Neutrophil (primary cell): ENCODE results near the gene PLXNA2.

Source experiments
- H3K27ac ChIP-seq: fragments of 200-600 bp; sonication (generic); 2 replicates; pipeline ENCODE4 v1.5.1; 2016; ENCODE audit warnings: mild to moderate bottlenecking, moderate library complexity
- H3K27me3 ChIP-seq: fragments of 200-600 bp; sonication (generic); 2 replicates; pipeline ENCODE4 v1.6.0; 2016; ENCODE audit warnings: mild to moderate bottlenecking
- H3K36me3 ChIP-seq: fragments of 200-600 bp; sonication (generic); 2 replicates; pipeline ENCODE4 v1.5.1; 2017
- H3K4me1 ChIP-seq, 2 experiments: fragments of 200-600 bp in 1 of 2; sonication (generic) in 1 of 2; 1 replicate in 1 of 2; 2 replicates in 1 of 2; pipeline versions ENCODE4 v1.5.1 to v1.6.1; 2013 to 2016; ENCODE audit warnings: low read depth in 1 of 2, low read length in 1 of 2, mild to moderate bottlenecking in 1 of 2, moderate library complexity in 1 of 2; ENCODE audit not compliant: control insufficient read depth in 1 of 2, insufficient read depth in 1 of 2
- H3K4me3 ChIP-seq, 2 experiments: fragments of 200-600 bp in 1 of 2; sonication (generic) in 1 of 2; 1 replicate in 1 of 2; 2 replicates in 1 of 2; pipeline ENCODE4 v1.5.1; 2013 to 2016; ENCODE audit warnings: low read depth in 1 of 2, low read length in 1 of 2, mild to moderate bottlenecking in 1 of 2, moderate library complexity in 1 of 2
- H3K9me3 ChIP-seq: fragments of 200-600 bp; sonication (generic); 2 replicates; pipeline ENCODE4 v1.5.1; 2016
- CTCF ChIP-seq: fragments of 200-600 bp; sonication (generic); IDR thresholded peaks from 2 replicates; pipeline ENCODE4 v1.5.1; 2016; ENCODE audit warnings: antibody characterized with exemption

The PLXNA2 gene

GRCh38 chr1:208215393-208215792 is 28.8 kb downstream of the PLXNA2 start:
- TF ChIP-seq CTCF: no peak
- no peak overlapping the region for H3K27ac ChIP-seq
- H3K27me3 ChIP-seq: peaks cover 39% of the 10 kb centered on the region
- H3K4me1 ChIP-seq: no peaks in the 10 kb centered on the region
- H3K36me3 ChIP-seq: no peaks in the 10 kb centered on the region
- H3K9me3 ChIP-seq: no peaks in the 10 kb centered on the region
- no peak overlapping the region for H3K4me3 ChIP-seq

GRCh38 chr1:208213786-208214185 is 30.4 kb downstream of the PLXNA2 start:
- Histone ChIP-seq H3K4me3 (no peak overlapping the region), H3K27me3 (peaks cover 23% of the 10 kb centered on the region), H3K9me3 (no peaks in the 10 kb centered on the region), H3K27ac (no peak overlapping the region), H3K4me1 (no peaks in the 10 kb centered on the region), H3K36me3 (no peaks in the 10 kb centered on the region)
- no peak for TF ChIP-seq CTCF

GRCh38 chr1:208212893-208213292 is 31.3 kb downstream of the PLXNA2 start:
- peaks cover 23% of the 10 kb centered on the region for H3K27me3 ChIP-seq
- no peak overlapping the region for H3K4me3 ChIP-seq
- TF ChIP-seq CTCF: no peak
- H3K4me1 ChIP-seq: no peaks in the 10 kb centered on the region
- no peak overlapping the region for H3K27ac ChIP-seq
- H3K36me3 ChIP-seq: no peaks in the 10 kb centered on the region
- H3K9me3 ChIP-seq: no peaks in the 10 kb centered on the region

- no peaks in the 10 kb centered on the region for H3K4me1 ChIP-seq
- no peak overlapping the region for H3K27ac ChIP-seq
- TF ChIP-seq CTCF: no peak
- H3K36me3 ChIP-seq: no peaks in the 10 kb centered on the region
- H3K9me3 ChIP-seq: no peaks in the 10 kb centered on the region
- peaks cover 30% of the 10 kb centered on the region for H3K27me3 ChIP-seq
- no peak overlapping the region for H3K4me3 ChIP-seq
Measured at GRCh38 chr1:208211921-208212843, 32.0 kb downstream of the PLXNA2 start.

GRCh38 chr1:208209896-208210589 is 34.1 kb downstream of the PLXNA2 start:
- H3K4me1 ChIP-seq: no peaks in the 10 kb centered on the region
- no peaks in the 10 kb centered on the region for H3K36me3 ChIP-seq
- peaks cover 32% of the 10 kb centered on the region for H3K27me3 ChIP-seq
- no peak for TF ChIP-seq CTCF
- H3K9me3 ChIP-seq: no peaks in the 10 kb centered on the region
- H3K4me3 ChIP-seq: no peak overlapping the region
- H3K27ac ChIP-seq: no peak overlapping the region
